H9 (cell line): ENCODE data around the gene LGALS7B. TPM values are rescaled to one million over a fixed set of nuclear protein-coding genes. Genes with fewer than 3 reads are reported as not detected.
"Not testable (repeated sequence)": the region's sequence is repeated elsewhere in the genome, so short reads cannot be mapped to it uniquely, and the experiment has no call there.

Source experiments
- DNase-seq: peaks from one replicate; pipeline ENCODE4 v3.0.0-alpha.2; 2017
- H2AFZ ChIP-seq: one replicate; pipeline ENCODE4 v1.6.1; 2013; ENCODE audit warnings: mild to moderate bottlenecking, low read length, control low read depth, moderate library complexity
- H2AK5ac ChIP-seq: 2 replicates; pipeline ENCODE4 v1.6.1; 2013; ENCODE audit warnings: low read length, control low read depth, mixed read lengths; ENCODE audit not compliant: insufficient read length
- H2BK120ac ChIP-seq: one replicate; pipeline ENCODE4 v1.6.1; 2013; ENCODE audit warnings: low read depth, mild to moderate bottlenecking, low read length, control low read depth, inconsistent platforms; ENCODE audit not compliant: poor library complexity, severe bottlenecking
- H2BK12ac ChIP-seq: 2 replicates; pipeline ENCODE4 v1.6.1; 2013; ENCODE audit warnings: low read length, control low read depth, mixed read lengths, low read depth; ENCODE audit not compliant: insufficient read length
- H2BK15ac ChIP-seq: 2 replicates; pipeline ENCODE4 v1.6.1; 2013; ENCODE audit warnings: low read depth, low read length, control low read depth
- H2BK20ac ChIP-seq: one replicate; pipeline ENCODE4 v1.6.1; 2013; ENCODE audit warnings: low read depth, mild to moderate bottlenecking, low read length, control low read depth, inconsistent platforms; ENCODE audit not compliant: poor library complexity, severe bottlenecking
- H2BK5ac ChIP-seq: 2 replicates; pipeline ENCODE4 v1.6.1; 2013; ENCODE audit warnings: low read length, control low read depth, mixed read lengths; ENCODE audit not compliant: insufficient read length
- H3K14ac ChIP-seq: 2 replicates; pipeline ENCODE4 v1.6.1; 2013; ENCODE audit warnings: low read length, control low read depth; ENCODE audit not compliant: insufficient read depth
- H3K18ac ChIP-seq: 2 replicates; pipeline ENCODE4 v1.6.1; 2013; ENCODE audit warnings: low read depth, mild to moderate bottlenecking, mixed read lengths, low read length, control low read depth; ENCODE audit not compliant: insufficient read length
- H3K23ac ChIP-seq: 2 replicates; pipeline ENCODE4 v1.6.1; 2013; ENCODE audit warnings: low read length, control low read depth, mixed read lengths, low read depth; ENCODE audit not compliant: insufficient read length
- H3K23me2 ChIP-seq: 2 replicates; pipeline ENCODE4 v1.6.1; 2013; ENCODE audit warnings: low read depth, mild to moderate bottlenecking, mixed read lengths, low read length, control low read depth; ENCODE audit not compliant: insufficient read length, poor library complexity, severe bottlenecking
- H3K27ac ChIP-seq: 2 replicates; pipeline ENCODE4 v1.5.1; 2013; ENCODE audit warnings: low read length, control low read depth, mixed read lengths, low read depth; ENCODE audit not compliant: insufficient read length
- H3K27me3 ChIP-seq: 2 replicates; pipeline ENCODE4 v1.6.1; 2013; ENCODE audit warnings: low read length, control low read depth, inconsistent platforms; ENCODE audit not compliant: insufficient read depth
- H3K4ac ChIP-seq: 2 replicates; pipeline ENCODE4 v1.6.1; 2013; ENCODE audit warnings: low read depth, mild to moderate bottlenecking, control low read depth, inconsistent platforms, low read length, moderate library complexity
- H3K4me1 ChIP-seq: 2 replicates; pipeline ENCODE4 v1.6.1; 2013; ENCODE audit warnings: low read length, control low read depth, inconsistent platforms; ENCODE audit not compliant: insufficient read depth
- H3K4me2 ChIP-seq: 2 replicates; pipeline ENCODE4 v1.6.1; 2013; ENCODE audit warnings: low read length, control low read depth, mixed read lengths; ENCODE audit not compliant: insufficient read length, insufficient read depth
- H3K56ac ChIP-seq: 2 replicates; pipeline ENCODE4 v1.6.1; 2013; ENCODE audit warnings: low read depth, mild to moderate bottlenecking, mixed read lengths, low read length, control low read depth; ENCODE audit not compliant: insufficient read length
- H3K79me1 ChIP-seq: 2 replicates; pipeline ENCODE4 v1.6.1; 2013; ENCODE audit warnings: low read depth, mild to moderate bottlenecking, moderate library complexity, low read length, control low read depth, inconsistent platforms; ENCODE audit not compliant: insufficient read depth, poor library complexity, severe bottlenecking
- H3K79me2 ChIP-seq: 2 replicates; pipeline ENCODE4 v1.6.1; 2013; ENCODE audit warnings: low read length, control low read depth, inconsistent platforms; ENCODE audit not compliant: insufficient read depth
- H3K9ac ChIP-seq: 2 replicates; pipeline ENCODE4 v1.6.1; 2013; ENCODE audit warnings: low read length, control low read depth, mixed read lengths; ENCODE audit not compliant: insufficient read length; ENCODE audit errors: extremely low read depth
- H3K9me3 ChIP-seq: one replicate; pipeline ENCODE4 v1.6.1; 2013; ENCODE audit warnings: low read depth, low read length, inconsistent platforms; ENCODE audit not compliant: control insufficient read depth
- H3T11ph ChIP-seq: one replicate; pipeline ENCODE4 v1.6.1; 2013; ENCODE audit warnings: mild to moderate bottlenecking, low read length, control low read depth, inconsistent platforms
- H4K20me1 ChIP-seq: one replicate; pipeline ENCODE4 v1.6.1; 2013; ENCODE audit not compliant: control insufficient read depth, insufficient read length, insufficient read depth
- H4K5ac ChIP-seq: 2 replicates; pipeline ENCODE4 v1.6.1; 2013; ENCODE audit warnings: low read depth, mild to moderate bottlenecking, mixed read lengths, low read length, control low read depth; ENCODE audit not compliant: insufficient read length
- H4K8ac ChIP-seq: replicated peaks from 2 replicates; pipeline ENCODE4 v1.6.1; 2013; ENCODE audit warnings: low read length, control low read depth, mixed read lengths, low read depth; ENCODE audit not compliant: insufficient read length
- H4K91ac ChIP-seq: 2 replicates; pipeline ENCODE4 v1.6.1; 2013; ENCODE audit warnings: low read depth, mild to moderate bottlenecking, moderate library complexity, mixed read lengths, low read length, control low read depth; ENCODE audit not compliant: insufficient read length
- H3K27ac Mint-ChIP-seq, 3 experiments: 2 replicates in 2 of 3; 3 replicates in 1 of 3; pipeline ENCODE4 v1.8.0; 2020 to 2021; ENCODE audit warnings: mixed read lengths in 3 of 3, mild to moderate bottlenecking in 1 of 3, moderate library complexity in 1 of 3
- H3K27me3 Mint-ChIP-seq: 2 replicates; pipeline ENCODE4 v1.8.0; 2021; ENCODE audit warnings: low read depth, mild to moderate bottlenecking, moderate library complexity, mixed read lengths
- H3K36me3 Mint-ChIP-seq, 3 experiments: 2 replicates in 2 of 3; 3 replicates in 1 of 3; pipeline ENCODE4 v1.8.0; 2020 to 2021; ENCODE audit warnings: low read depth in 3 of 3, mixed read lengths in 3 of 3; ENCODE audit not compliant: insufficient read depth in 1 of 3
- H3K4me1 Mint-ChIP-seq, 2 experiments: 2 replicates each; pipeline ENCODE4 v1.8.0; 2020; ENCODE audit warnings: mixed read lengths in 2 of 2
- H3K4me3 Mint-ChIP-seq, 2 experiments: 2 replicates in 1 of 2; 3 replicates in 1 of 2; pipeline ENCODE4 v1.8.0; 2020 to 2021; ENCODE audit warnings: mild to moderate bottlenecking in 2 of 2, mixed read lengths in 2 of 2, moderate library complexity in 1 of 2
- H3K9me3 Mint-ChIP-seq, 2 experiments: 2 replicates in 1 of 2; 3 replicates in 1 of 2; pipeline ENCODE4 v1.8.0; 2020; ENCODE audit warnings: mild to moderate bottlenecking in 2 of 2, mixed read lengths in 2 of 2, moderate library complexity in 1 of 2
- WGBS: extraction: QIAGEN DNeasy Blood & Tissue Kit; methylation state at CpG from one replicate; pipeline ENCODE4 v1.1.7; 2013; ENCODE audit warnings: missing lambda C conversion rate, low lambda C conversion rate, mixed read lengths; ENCODE audit not compliant: insufficient read length; ENCODE audit errors: extremely low coverage; 5-methylcytosine and 5-hydroxymethylcytosine counted together
- total RNA-seq: library from RNA; stranded (reverse); gene quantifications from 2 replicates; pipeline ENCODE4 v1.2.1, GENCODE V29; 2021

LGALS7B gene
- total RNA-seq, 1 experiment from 2014 or later: 0.90 TPM

GRCh38 chr19:38754196-38754595 is 34.8 kb upstream of the LGALS7B start:
- not testable (repeated sequence) for H4K8ac ChIP-seq, H3K27ac Mint-ChIP-seq, H4K91ac ChIP-seq, H2BK15ac ChIP-seq, H2BK12ac ChIP-seq, H3K9me3 ChIP-seq, H3K79me1 ChIP-seq, H2BK120ac ChIP-seq, H3K4ac ChIP-seq, H2BK20ac ChIP-seq, DNase-seq, H3K27ac ChIP-seq, H3K9ac ChIP-seq, H3K23ac ChIP-seq, H3K23me2 ChIP-seq, H3K4me3 Mint-ChIP-seq, H3K56ac ChIP-seq, H2AK5ac ChIP-seq, H3K27me3 ChIP-seq, H4K20me1 ChIP-seq, H3K36me3 Mint-ChIP-seq, H3K4me2 ChIP-seq, H3K18ac ChIP-seq, H3K4me1 ChIP-seq, H2BK5ac ChIP-seq, H3K4me1 Mint-ChIP-seq, H3K14ac ChIP-seq, H3K79me2 ChIP-seq, H3T11ph ChIP-seq, H3K9me3 Mint-ChIP-seq, H4K5ac ChIP-seq, H2AFZ ChIP-seq
- WGBS: no CpG with 5 or more reads among the region's 2 CpGs
- H3K27me3 Mint-ChIP-seq: peaks cover 21% of the 10 kb centered on the region
